Right lobe of liver (tissue), 4 donors: Measurements from ENCODE around the gene CASKIN1.

Experiments used
- CTCF ChIP-seq, 4 donors: fragments of 200-600 bp in 3 of 4; fragments of 450-650 bp in 1 of 4; IDR thresholded peaks; one replicate each; pipeline versions ENCODE4 v1.5.1 to v1.8.0; 2016 to 2022; ENCODE audit warnings: antibody characterized with exemption in 4 of 4, mild to moderate bottlenecking in 2 of 4
- POLR2A ChIP-seq: fragments of 450-650 bp; IDR thresholded peaks from one replicate; pipeline ENCODE4 v1.6.1; 2017; ENCODE audit warnings: antibody characterized with exemption, mild to moderate bottlenecking
- donor health status: DM: no; HTN: no; CAD: no.
- donor health status: DM: no; HTN: no; CAD: no.
- donor health status: DM: no; HTN: yes; CAD: no.

GRCh38 chr16:2161911-2162310 is 34.5 kb downstream of the CASKIN1 start:
- no peak for TF ChIP-seq CTCF (IDR thresholded peaks at IDR 0.05)
- TF ChIP-seq POLR2A: no peak
